ENCODE results near the gene SIGLEC8.

Gene SIGLEC8

GRCh38 chr19:51402117-51402516, 56.1 kb downstream of the SIGLEC8 start:
- DNase-seq (ENCODE audit: low read depth in 2 of 2), result no peak

Measured in stimulated activated CD8-positive, alpha-beta memory T cell treated with anti-CD3 and anti-CD28 coated beads, Interleukin-2, amount 100 ng/mL, for 48 hours (primary cell).